DND-41 (cell line): ENCODE measurements around the gene UTP15.

Experiments used
- CTCF ChIP-seq: IDR thresholded peaks from 2 replicates; pipeline ENCODE4 v1.5.1; 2012; ENCODE audit warnings: borderline replicate concordance, low read length, moderate library complexity, mild to moderate bottlenecking; ENCODE audit not compliant: poor library complexity, severe bottlenecking; ENCODE audit errors: extremely low read depth
- EZH2 ChIP-seq: IDR thresholded peaks from 3 replicates; pipeline ENCODE4 v1.6.1; 2012; ENCODE audit warnings: borderline replicate concordance, low read depth, mild to moderate bottlenecking, moderate library complexity, low read length, inconsistent platforms; ENCODE audit not compliant: severe bottlenecking

GRCh38 chr5:73587923-73588322 is 22.4 kb downstream of the UTP15 start:
- TF ChIP-seq CTCF (no peak), EZH2 (no peak)
